ES-I3 (cell line): Measurements from ENCODE around the gene ZNF618.
A peak's percentile ranks its signal among the peaks of the same experiment; 100 is the strongest.

Experiments
- H3K36me3 ChIP-seq: 2 replicates; pipeline ENCODE4 v1.6.1; 2013; ENCODE audit warnings: mild to moderate bottlenecking, low read length, control low read depth, moderate library complexity; ENCODE audit not compliant: insufficient read depth
- H3K4me1 ChIP-seq: 2 replicates; pipeline ENCODE4 v1.6.1; 2013; ENCODE audit warnings: mild to moderate bottlenecking, control low read depth, low read length; ENCODE audit not compliant: insufficient read depth
- H3K9ac ChIP-seq: 2 replicates; pipeline ENCODE4 v1.6.1; 2013; ENCODE audit warnings: low read depth, mild to moderate bottlenecking, low read length, moderate library complexity
- H3K9me3 ChIP-seq: 2 replicates; pipeline ENCODE4 v1.6.1; 2013; ENCODE audit warnings: mild to moderate bottlenecking, low read length, moderate library complexity; ENCODE audit not compliant: control insufficient read depth, insufficient read depth

Gene ZNF618

GRCh38 chr9:113876151-113876992 lies at the start of gene ZNF618:
Gene ZNF618, plus strand, starts transcription at chr9:113876309. Its CDS starts 72 bp downstream, at chr9:113876381.
- Histone ChIP-seq H3K36me3 (no peaks in the 10 kb centered on the region), H3K9me3 (no peaks in the 10 kb centered on the region), H3K9ac (peak within 1 kb of the TSS; percentile 89), H3K4me1 (peaks cover 4% of the 10 kb centered on the region; the same call in 1 of the 2 replicates)

- no peaks in the 10 kb centered on the region for H3K4me1 ChIP-seq
- H3K9ac ChIP-seq: no peak overlapping the region
- no peaks in the 10 kb centered on the region; the same call in 1 of the 2 replicates for H3K9me3 ChIP-seq
- no peaks in the 10 kb centered on the region for H3K36me3 ChIP-seq
Measured at GRCh38 chr9:113828221-113828620, 47.9 kb upstream of the ZNF618 start.

- H3K36me3 ChIP-seq: no peaks in the 10 kb centered on the region
- H3K4me1 ChIP-seq: no peaks in the 10 kb centered on the region
- no peak overlapping the region for H3K9ac ChIP-seq
- H3K9me3 ChIP-seq: no peaks in the 10 kb centered on the region; the same call in 1 of the 2 replicates
Measured at GRCh38 chr9:113837334-113837733, 38.8 kb upstream of the ZNF618 start.

GRCh38 chr9:113842086-113842485 lies 34.0 kb upstream of the ZNF618 start:
- Histone ChIP-seq H3K9ac (no peak overlapping the region), H3K36me3 (no peaks in the 10 kb centered on the region), H3K9me3 (no peaks in the 10 kb centered on the region), H3K4me1 (no peaks in the 10 kb centered on the region)

- Histone ChIP-seq H3K9ac (no peak overlapping the region), H3K9me3 (no peaks in the 10 kb centered on the region), H3K36me3 (no peaks in the 10 kb centered on the region), H3K4me1 (no peaks in the 10 kb centered on the region)
Measured at GRCh38 chr9:113844466-113844865, 31.6 kb upstream of the ZNF618 start.

GRCh38 chr9:113851359-113851758 lies 24.8 kb upstream of the ZNF618 start:
- no peak overlapping the region for H3K9ac ChIP-seq
- H3K36me3 ChIP-seq: no peaks in the 10 kb centered on the region
- no peaks in the 10 kb centered on the region for H3K4me1 ChIP-seq

GRCh38 chr9:113851873-113852272 lies 24.2 kb upstream of the ZNF618 start:
- Histone ChIP-seq H3K4me1 (no peaks in the 10 kb centered on the region), H3K36me3 (no peaks in the 10 kb centered on the region), H3K9me3 (no peaks in the 10 kb centered on the region), H3K9ac (no peak overlapping the region)

More at GRCh38 chr9:113851359-113851758, 24.8 kb upstream of the ZNF618 start:
- no peaks in the 10 kb centered on the region for H3K9me3 ChIP-seq

GRCh38 chr9:113853333-113853732 lies 22.8 kb upstream of the ZNF618 start:
- Histone ChIP-seq H3K9me3 (no peaks in the 10 kb centered on the region), H3K9ac (no peak overlapping the region), H3K4me1 (peaks cover 11% of the 10 kb centered on the region), H3K36me3 (no peaks in the 10 kb centered on the region)

- no peak overlapping the region for H3K9ac ChIP-seq
- no peaks in the 10 kb centered on the region for H3K9me3 ChIP-seq
- H3K4me1 ChIP-seq: peaks cover 16% of the 10 kb centered on the region
- no peaks in the 10 kb centered on the region for H3K36me3 ChIP-seq
Measured at GRCh38 chr9:113854310-113854709, 21.8 kb upstream of the ZNF618 start.

- H3K9me3 ChIP-seq: no peaks in the 10 kb centered on the region
- peaks cover 16% of the 10 kb centered on the region for H3K4me1 ChIP-seq
- no peak overlapping the region for H3K9ac ChIP-seq
- H3K36me3 ChIP-seq: no peaks in the 10 kb centered on the region
Measured at GRCh38 chr9:113857875-113858274, 18.2 kb upstream of the ZNF618 start.

GRCh38 chr9:113858282-113858681 lies 17.8 kb upstream of the ZNF618 start:
- no peaks in the 10 kb centered on the region for H3K36me3 ChIP-seq
- peaks cover 16% of the 10 kb centered on the region for H3K4me1 ChIP-seq
- H3K9me3 ChIP-seq: no peaks in the 10 kb centered on the region
- no peak overlapping the region for H3K9ac ChIP-seq

- Histone ChIP-seq H3K9me3 (no peaks in the 10 kb centered on the region), H3K4me1 (peaks cover 5% of the 10 kb centered on the region), H3K9ac (no peak overlapping the region), H3K36me3 (no peaks in the 10 kb centered on the region)
Measured at GRCh38 chr9:113863345-113863744, 12.8 kb upstream of the ZNF618 start.

GRCh38 chr9:113868501-113868900 lies 7.6 kb upstream of the ZNF618 start:
- peaks cover under 1% of the 10 kb centered on the region; the same call in 1 of the 2 replicates for H3K4me1 ChIP-seq
- no peak overlapping the region for H3K9ac ChIP-seq
- no peaks in the 10 kb centered on the region for H3K36me3 ChIP-seq
- H3K9me3 ChIP-seq: no peaks in the 10 kb centered on the region

GRCh38 chr9:113872485-113873143 lies 3.5 kb upstream of the ZNF618 start:
- no peak overlapping the region for H3K9ac ChIP-seq
- H3K36me3 ChIP-seq: no peaks in the 10 kb centered on the region
- no peaks in the 10 kb centered on the region for H3K9me3 ChIP-seq
- H3K4me1 ChIP-seq: peaks cover 4% of the 10 kb centered on the region; the same call in 1 of the 2 replicates

- Histone ChIP-seq H3K4me1 (peaks cover 4% of the 10 kb centered on the region; the same call in 1 of the 2 replicates), H3K9me3 (no peaks in the 10 kb centered on the region), H3K9ac (no peak overlapping the region), H3K36me3 (no peaks in the 10 kb centered on the region)
Measured at GRCh38 chr9:113873446-113873845, 2.7 kb upstream of the ZNF618 start.
